ENCODE data around the gene MED4. TPM values are rescaled to one million over a fixed set of nuclear protein-coding genes. Genes with fewer than 3 reads are reported as not detected.
"Not testable (repeated sequence)": the region's sequence is repeated elsewhere in the genome, so short reads cannot be mapped to it uniquely, and the experiment has no call there.

Gene MED4
- total RNA-seq, 1 donor from 2014 or later: 37.1 TPM

DNA sequence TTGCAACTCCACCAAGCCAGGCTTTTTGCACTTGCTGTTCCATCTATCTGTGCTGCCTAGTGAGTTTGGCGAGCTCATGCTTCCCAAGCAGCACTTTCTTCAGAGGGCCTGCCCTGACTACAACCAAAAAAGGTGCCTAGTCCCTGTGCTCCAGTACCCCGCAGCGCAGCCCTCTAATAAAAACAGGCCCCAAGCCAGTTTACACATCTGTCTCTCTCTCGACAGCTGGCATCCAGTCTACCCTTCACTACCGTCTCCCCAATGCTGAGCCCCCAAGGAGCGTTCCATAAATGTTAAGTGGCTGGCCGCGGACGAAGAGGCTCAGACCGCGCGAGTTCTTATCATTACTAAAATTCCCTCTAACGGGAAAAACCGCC lies 512 bp downstream of the MED4 start:
- DNase-seq (ENCODE audit: low read depth, low spot score): no peak

DNA sequence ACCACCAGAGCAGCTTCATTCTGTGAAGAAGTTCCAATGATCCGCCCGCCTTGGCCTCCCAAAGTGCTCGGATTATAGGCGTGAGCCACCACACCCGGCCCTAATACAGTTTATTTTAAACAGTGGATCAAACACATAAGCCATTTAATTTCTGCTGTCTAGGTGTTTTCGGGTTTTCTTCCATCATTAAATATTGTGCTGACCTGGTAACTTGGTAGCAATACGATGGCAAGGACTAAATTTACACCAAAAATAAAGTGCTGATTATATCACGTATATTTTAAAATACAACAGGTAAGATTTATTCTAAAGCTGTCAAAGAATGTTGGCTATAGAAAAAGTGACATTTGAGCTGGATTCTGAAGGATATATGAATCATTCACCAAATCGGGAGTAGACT lies 1.3 kb downstream of the MED4 start:
- no peak for DNase-seq (ENCODE audit: low read depth, low spot score)

DNA sequence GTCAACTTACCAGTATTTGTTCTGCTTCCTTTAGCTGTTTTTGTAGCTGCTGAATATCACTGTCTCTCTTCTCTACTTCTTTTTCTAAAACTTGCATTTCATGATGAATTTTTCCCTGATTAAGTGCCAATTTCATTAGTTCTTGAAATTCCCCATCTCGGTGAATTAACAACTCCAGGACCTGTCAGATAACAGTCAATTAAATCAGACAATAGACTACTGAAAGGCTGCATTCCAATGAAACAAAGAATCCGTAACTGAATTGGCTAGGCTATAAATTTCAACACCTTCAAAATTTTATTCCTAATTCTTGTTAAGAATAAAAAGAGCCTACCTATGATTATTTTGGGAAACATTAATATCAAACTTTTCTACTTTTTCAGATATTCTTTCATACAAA lies 8.6 kb downstream of the MED4 start:
- no peak for DNase-seq (ENCODE audit: low read depth, low spot score)

DNA sequence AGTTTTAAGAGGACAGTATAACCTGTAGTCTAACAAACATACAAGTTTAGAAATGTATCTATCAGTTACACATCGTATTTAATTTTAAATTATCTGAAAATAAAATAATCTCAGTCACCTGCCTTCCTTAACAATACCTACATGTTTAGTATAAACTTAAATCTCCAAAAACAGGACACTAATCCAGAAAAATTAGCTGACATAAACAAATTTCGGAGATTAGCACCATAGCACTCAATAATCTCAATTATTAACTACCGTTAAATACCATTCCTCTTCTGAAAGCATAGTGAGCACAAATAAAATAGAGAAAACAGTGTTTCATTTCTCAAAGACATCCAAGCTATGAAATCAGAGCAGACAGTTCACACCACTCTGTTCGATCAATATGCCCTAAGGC lies 13.2 kb downstream of the MED4 start:
- no peak for DNase-seq (ENCODE audit: low read depth, low spot score)

DNA sequence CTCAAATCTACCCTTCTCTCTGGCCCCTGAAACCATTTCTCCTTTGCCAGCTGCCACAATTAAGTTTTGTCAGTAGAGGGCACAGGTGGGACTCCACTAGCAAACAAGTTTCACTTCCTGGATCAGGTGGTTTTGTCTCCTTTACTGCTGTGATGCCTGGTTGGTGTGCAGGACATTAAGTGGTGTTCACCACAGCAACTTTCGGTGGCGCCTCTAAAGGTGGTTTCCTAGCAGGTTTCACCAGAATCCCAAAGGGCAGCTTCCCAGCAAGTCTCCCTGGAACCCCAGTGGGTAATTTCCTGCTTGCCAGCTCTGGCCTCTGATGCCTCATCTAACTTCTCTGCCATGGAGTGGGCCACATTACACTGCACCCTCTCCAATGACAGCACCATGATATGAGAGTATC lies 16.6 kb downstream of the MED4 start:
- no peak for DNase-seq (ENCODE audit: low read depth, low spot score)

DNA sequence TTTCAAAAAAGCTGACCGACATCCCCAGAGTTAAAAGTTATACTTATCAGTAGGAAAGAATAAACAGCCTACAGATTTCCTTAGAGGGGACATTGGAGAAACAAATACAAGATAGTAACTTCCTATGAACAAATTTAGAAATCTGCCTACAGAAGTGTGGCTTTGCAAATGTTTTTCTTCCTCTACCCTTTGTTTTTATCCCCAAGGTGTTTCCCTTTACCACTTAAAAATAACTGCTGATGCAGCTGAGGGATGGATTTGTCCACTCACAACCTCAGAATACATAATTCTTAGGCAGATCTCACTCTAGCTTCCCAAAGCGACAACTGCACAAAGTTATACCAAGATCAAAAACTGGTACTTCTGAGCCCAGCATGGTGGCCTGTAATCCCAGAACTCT lies 20.9 kb downstream of the MED4 start:
- no peak for DNase-seq (ENCODE audit: low read depth, low spot score)

DNA sequence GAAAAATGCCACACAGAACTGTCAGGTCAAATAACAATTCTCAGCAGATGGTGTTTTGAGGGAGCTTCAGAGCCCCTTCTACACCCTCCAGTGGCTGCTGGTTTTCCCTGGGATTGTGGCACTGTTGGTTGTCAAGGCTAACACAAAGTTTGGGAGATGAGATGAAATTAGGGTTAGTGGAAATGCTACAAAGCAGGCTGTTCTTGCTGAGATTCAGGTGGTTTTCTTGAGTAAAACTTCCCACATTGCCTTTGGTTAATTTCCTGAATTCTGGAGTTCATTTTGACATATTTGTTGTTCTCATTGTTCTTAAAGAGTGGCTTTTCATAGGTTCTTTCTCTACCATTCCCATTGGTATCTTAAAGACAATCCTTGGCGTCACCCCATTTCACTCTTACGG lies 22.1 kb downstream of the MED4 start:
- no peak for DNase-seq (ENCODE audit: low read depth, low spot score)

DNA sequence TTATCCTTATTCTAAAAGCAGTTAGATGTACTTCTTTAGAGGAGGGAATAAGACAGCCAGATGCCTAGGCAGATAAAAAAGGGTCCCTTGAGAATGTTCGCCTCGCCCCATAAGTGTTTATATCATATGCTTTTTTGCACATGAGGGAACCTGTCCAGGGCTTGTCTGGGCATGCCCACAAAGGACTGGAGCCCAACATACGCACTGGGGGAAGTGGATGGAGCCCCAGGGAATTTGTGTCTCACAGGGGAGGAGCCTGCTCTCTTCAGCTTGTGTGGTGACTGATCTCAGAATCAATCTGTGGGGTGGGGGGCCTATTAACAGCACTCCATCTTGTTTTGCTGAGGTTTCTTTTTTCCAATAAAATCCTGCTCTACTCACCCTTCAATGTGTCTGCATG lies 22.6 kb downstream of the MED4 start:
- DNase-seq (ENCODE audit: low read depth, low spot score): no peak

DNA sequence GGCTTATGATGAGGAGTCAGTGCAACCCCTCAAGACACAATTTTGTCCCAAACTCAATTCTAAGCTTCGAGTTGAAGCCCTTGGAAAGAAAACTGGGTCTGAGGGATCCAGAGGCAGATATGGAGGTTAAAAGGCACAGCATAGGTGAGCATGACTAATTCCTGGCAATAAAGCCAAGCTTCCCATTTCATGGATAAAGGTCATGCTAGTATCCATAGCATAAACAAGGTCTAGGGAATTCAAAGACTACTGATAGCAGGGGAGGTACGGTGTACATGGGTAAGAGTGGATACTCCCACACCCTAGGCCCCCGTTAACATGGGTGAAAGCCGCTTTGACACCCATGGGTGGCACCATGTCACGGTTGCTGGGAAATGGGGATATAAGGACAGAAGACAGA lies 24.0 kb downstream of the MED4 start:
- DNase-seq (ENCODE audit: low read depth, low spot score): no peak

DNA sequence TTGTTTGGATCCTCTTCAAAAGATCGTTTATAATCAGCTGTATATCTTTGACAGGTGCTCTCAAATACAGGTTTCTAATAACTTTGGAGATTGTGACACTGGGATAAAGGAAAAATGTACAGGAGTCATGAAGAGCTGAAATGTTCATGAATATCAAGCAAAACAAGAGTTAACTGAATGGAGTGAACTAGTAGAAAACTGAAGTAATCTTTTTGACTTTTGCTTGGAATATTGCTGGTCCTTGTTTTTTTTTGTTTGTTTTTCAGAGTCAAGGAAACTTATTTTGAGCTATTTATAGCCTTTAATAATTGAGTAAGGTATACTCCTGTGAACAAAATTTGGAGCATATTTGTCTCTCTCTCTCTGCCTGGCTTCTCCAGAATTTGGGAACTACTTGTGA lies 25.3 kb downstream of the MED4 start:
- no peak for DNase-seq (ENCODE audit: low read depth, low spot score)

DNA sequence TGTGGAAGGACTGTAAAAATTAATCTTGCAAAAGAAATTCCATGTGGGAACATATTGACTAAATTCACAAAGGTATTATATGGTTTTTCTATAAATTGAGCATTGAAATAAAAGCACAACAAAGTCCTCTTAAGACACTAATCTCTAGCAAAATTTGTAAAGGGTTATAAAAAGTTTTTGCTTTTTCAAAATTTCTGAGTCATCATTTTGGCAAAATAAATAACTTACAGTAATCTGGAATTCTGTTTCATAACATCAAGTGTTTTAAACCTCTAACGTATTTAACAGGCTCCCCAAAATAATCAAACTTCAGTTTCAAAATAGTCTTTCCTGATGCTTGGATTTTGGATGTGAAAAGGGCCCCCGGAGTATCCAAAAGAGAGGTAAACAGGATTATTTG lies 26.0 kb downstream of the MED4 start:
- no peak for DNase-seq (ENCODE audit: low read depth, low spot score)

DNA sequence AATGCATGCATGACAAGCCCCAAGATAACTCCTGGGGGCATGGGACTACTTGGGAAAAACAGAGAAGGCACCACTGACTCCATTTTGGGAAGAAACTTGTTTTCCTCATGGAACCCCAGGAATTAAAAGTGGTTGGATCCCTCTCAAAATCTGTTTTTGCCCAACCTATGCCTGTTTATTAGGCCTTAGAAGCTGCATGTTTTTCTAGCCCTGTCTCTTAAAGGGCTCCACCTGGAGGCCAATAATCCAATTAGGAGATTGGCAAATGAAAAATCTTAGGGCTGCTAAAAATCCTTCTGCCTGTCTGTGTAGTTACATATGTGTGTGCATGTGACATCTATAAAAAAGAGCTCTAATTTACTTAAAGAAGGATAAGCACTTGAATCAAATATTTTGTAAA lies 26.9 kb downstream of the MED4 start:
- DNase-seq (ENCODE audit: low read depth, low spot score): no peak

DNA sequence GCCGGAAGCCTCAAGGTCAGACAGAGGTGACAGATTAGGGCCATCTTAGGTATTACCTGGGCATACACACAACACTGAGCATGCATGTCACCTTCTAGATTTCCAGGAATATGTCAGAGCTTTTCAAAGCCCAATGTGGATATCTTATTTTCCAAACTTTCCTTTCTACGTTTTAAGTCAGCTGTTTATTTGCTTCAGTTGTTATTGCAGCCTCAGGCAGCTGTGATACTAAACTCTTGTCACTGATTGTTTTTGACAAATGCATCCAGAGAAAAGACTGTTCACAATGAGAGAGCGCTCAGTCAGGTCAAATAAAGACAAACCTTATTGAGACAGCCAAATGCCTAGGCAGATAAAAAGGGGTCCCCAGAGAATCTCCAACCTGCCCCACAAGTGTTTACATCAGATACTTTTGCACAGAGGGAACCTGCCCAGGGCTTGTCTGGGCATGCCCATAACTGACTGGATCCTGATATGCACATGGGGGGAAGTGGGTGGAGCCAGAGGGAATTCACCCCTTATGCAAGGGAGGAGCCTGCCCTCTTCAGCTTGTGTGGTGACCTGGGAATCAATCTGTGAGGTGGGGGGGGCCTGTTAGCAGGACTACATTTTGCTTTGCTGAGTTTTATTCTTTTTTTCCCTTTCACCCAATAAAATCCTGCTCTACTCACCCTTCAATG lies 28.5 kb downstream of the MED4 start:
- DNase-seq (ENCODE audit: low read depth, low spot score): no peak

DNA sequence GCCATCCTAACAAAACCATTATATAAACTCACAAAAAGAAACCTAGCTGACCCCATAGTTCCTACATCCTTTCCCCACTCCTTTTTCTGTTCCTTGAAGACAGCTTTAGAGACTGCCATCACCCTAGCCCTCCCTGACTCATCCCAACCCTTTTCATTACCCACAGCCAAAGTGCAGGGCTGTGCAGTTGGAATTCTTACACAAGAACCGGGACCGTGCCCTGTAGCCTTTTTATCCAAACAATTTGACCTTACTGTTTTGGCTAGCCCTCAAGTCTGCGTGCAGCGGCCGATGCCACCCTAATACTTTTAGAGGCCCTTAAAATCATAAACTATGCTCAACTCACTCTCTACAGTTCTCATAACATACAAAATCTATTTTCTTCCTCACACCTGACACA lies 35.0 kb downstream of the MED4 start:
- DNase-seq (ENCODE audit: low read depth, low spot score): not testable (repeated sequence)

DNA sequence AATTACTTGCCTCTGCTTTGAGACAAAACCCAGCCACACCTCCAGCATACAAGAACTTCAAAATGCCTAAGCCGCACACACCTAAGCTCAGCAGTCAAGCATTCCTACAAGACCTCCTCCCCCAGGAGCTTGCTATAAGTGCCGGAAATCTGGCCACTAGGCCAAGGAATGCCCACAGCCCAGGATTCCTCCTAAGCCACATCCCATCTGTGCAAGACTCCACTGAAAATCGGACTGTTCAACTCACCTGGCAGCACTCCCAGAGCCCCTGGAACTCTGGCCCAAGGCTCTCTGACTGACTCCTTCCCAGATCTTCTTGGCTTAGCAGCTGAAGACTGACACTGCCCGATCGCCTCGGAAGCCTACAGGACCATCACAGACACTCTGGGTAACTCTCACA lies 36.4 kb downstream of the MED4 start:
- DNase-seq (ENCODE audit: low read depth, low spot score): not testable (repeated sequence)

DNA sequence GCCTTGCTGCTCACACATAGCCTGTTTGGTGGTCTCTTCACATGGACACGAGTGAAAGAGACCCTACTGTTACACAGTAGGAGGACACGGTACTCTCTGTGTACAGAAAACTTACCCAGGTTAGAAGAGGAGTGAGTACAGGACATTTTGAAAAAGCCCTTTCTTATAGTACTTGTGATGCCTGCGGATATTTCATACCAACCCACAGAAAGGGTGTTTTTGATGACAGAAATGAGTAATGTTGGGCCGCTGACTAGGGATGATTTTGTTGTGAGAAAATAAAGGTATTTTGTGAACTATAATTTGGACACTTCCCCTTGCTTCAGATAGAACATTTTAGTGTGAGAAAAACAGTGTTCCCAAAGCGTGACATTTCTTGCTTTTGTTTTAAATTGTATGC lies 39.2 kb downstream of the MED4 start:
- no peak for DNase-seq (ENCODE audit: low read depth, low spot score)

DNA sequence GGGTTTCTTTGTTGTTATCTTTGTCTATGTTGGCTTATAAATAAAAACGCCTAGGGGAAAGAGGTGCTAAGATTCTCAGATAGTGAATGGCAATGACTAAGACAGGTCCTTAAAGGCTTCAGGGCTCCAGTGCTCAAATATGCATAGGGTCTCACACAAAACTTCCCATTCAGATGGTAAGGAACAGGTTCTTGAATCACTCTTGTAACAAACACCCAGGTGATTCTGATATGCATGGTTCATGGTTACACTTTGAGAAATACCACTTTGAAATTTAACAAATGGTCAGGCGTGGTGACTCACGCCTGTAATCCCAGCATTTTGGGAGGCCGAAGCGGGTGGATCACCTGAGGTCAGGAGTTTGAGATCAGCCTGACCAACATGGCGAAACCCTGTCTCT lies 40.3 kb downstream of the MED4 start:
- DNase-seq (ENCODE audit: low read depth, low spot score): no peak

DNA sequence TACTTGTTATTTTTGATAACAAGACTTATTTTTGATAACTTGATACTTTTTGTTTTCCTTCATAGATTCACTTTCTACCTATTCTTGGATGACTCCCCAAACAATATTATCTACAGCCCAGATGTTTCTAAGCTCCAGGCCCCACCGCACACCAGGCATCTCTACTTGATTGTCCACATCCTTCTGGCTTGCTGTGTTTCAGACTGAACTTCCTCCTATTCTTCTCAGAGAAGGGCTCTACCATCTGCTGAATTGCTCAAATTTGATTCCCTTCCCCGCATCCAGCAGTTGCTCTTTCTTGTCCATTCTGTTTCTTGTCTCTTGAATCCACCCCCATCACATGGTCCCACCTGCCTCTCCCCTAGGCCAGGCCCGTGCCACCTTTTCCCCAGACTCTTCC lies 44.4 kb downstream of the MED4 start:
- DNase-seq (ENCODE audit: low read depth, low spot score): no peak

DNA sequence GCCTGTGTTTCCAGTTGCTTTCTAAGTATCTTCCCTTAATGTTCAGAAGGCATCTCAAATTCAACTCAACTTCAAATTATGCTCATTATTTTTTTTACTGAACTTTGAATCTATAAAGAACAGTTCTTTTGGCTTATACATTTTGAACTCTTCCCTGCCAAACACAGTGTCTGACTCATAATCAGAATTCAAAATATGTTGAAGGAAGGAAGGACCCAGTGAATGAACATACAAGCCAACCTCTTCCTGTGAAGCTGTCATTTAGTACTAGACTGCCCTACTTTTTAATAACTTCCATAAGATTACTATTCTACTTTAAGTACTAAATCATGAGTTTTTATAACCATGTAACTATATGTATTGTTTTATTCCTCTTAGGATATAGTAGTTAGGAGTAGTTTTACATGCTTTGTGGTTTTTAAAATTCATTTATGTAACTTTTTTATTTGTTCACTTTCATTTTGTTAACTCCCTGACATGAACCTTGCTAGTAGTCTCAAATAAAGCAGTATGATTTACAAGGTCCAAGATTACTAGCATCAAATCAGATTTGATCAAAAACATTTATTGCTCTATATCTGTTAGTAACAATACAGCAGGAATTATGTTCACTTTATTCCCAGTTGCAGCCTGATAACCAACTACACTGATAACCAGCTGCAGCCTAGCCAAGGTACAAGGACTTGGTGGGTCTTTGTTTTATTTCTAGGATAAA lies 51.0 kb downstream of the MED4 start:
- DNase-seq (ENCODE audit: low read depth, low spot score): peak; percentile 26

DNA sequence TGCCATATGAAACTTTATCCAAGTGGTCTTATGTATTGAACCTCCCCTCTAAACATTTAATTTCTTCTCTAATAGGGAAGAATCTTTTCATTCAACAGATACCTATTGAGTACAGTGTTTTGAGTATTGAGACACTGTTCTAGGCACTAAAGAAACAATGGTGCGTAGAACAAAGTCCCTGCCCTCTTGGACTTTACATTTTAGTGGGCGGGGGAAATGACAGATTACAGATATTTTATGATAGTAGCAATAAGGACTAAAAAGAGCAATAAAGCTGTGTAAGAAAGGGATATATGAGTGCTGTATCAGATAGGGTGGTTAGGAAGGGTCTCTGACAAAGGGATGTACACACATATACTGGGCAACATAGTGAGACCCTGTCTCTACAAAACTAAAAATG lies 52.0 kb downstream of the MED4 start:
- no peak for DNase-seq (ENCODE audit: low read depth, low spot score)

DNA sequence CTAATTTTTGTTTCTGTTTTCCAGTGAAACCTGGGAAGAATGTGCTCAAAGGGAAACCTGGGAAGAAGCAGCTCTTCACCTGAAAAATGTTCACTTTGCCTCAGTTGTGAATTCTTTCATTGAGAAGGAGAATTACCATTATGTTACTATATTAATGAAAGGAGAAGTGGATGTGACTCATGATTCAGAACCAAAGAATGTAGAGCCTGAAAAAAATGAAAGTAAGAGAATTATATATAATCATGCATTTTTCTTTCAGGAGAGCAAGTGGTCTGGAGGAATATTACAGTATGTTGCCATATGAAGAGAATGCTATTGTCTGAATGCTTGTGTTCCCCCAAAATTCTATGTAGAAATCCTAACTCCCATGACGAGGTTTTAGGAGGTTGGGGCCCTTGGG lies 54.0 kb downstream of the MED4 start:
- no peak for DNase-seq (ENCODE audit: low read depth, low spot score)

DNA sequence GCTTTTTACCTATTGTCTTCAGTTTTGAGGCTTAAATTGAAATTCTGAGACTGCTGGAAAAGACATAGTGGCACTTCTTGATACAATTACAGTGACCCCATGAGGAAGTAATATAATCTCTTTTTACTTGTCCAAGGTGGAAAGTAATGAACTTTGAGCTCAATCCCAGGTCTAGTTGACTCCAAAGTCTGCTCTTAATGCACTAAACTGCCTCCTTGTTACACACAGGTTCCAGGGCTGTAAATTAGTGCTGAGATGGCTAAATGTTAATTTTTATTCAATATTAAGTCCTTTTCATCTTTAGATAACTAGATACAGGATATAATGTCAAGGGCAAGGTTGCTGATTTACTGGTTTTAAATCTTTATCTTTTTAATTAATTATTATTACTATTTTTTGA lies 54.9 kb downstream of the MED4 start:
- DNase-seq (ENCODE audit: low read depth, low spot score): no peak

DNA sequence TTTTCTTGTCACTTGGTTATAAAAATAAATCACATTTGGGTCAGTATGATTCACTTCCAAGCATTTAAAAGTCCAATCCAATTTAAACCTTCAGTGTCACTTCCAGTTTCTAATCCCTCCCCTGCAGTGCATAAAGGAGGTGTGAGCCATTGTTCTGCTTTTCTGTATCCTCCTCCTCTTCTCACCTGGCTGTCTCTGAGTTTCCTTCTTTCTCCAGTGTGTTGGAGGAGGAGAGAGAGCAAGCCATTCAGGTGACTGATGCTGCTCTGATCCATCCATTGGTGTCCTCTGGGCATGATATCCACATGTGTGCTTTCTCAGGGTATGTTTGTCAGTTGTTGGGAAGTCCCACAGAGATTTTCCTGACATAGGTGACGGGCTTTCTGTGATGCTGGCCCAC lies 56.1 kb downstream of the MED4 start:
- DNase-seq (ENCODE audit: low read depth, low spot score): no peak

All from pulmonary artery endothelial cell (primary cell).